Spleen (tissue), 7 donors: ENCODE results near the gene B2M.

ENCODE experiments used
- CTCF ChIP-seq, 11 experiments: fragments of 200-600 bp in 7 of 11; fragments of 450-650 bp in 4 of 11; sonication (generic) in 4 of 11; IDR thresholded peaks in 8 of 11; conservative IDR thresholded peaks in 3 of 11; 1 replicate in 7 of 11; 2 replicates in 4 of 11; pipeline versions ENCODE4 v1.4.0 to v1.8.0; 2016 to 2021; ENCODE audit warnings: antibody characterized with exemption in 11 of 11, inconsistent platforms in 4 of 11, mild to moderate bottlenecking in 1 of 11
- POLR2AphosphoS5 ChIP-seq, 3 donors: sonication (generic); formaldehyde crosslinking; IDR thresholded peaks; one replicate each; pipeline ENCODE4 v1.5.1; 2017; ENCODE audit warnings: antibody characterized with exemption in 3 of 3
- donor health status: DM: no; HTN: no; CAD: no; lungs with moderate emphysema.
- donor health status: DM: no; HTN: no; CAD: no.
- donor health status: DM: no; HTN: no; CAD: no.

GRCh38 chr15:44675911-44676310 is 35.4 kb upstream of the B2M start:
- no peak for TF ChIP-seq CTCF (IDR thresholded peaks at IDR 0.05 in 8 of 11, conservative IDR thresholded peaks at IDR 0.05 in 3 of 11)
- no peak for TF ChIP-seq POLR2AphosphoS5 (IDR thresholded peaks at IDR 0.05)
